CD4-positive, alpha-beta T cell treated with Interleukin-4 for 4 hours (primary cell): ENCODE data around the gene ZNF503.

Experiments used
- DNase-seq: peaks from one replicate; pipeline ENCODE4 v3.0.0-alpha.2; 2020

ZNF503 gene

DNA sequence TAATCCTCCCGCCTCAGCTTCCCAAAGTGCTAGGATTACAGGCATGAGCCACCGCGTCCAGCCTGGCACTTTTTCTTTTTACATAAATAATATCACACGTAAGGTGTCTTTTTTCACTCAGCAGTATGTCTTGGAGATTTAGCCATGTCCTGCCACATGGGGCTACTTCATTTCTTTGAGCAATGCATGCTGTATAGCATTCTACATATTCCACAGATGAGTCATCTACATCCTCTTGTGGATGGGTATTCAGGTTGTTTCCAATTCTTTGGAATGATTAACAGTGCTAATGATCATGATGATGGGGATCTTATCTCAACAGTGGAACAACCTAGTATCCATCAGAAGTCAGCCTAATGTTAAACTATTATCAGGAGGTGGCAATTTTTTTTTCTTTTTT is 50.8 kb downstream of the ZNF503 start:
- DNase-seq = no peak
